DMS79 treated with DMSO at 0.1 percent for 48 hours (cell line): ENCODE data around the gene CLMN.

ENCODE experiments used
- DNase-seq: peaks from one replicate; lab custom pipeline; 2025; lab: John Stamatoyannopoulos, UW

The CLMN gene

GRCh38 chr14:95304342-95304741 is 15.4 kb downstream of the CLMN start:
- DNase-seq = no peak

DNA sequence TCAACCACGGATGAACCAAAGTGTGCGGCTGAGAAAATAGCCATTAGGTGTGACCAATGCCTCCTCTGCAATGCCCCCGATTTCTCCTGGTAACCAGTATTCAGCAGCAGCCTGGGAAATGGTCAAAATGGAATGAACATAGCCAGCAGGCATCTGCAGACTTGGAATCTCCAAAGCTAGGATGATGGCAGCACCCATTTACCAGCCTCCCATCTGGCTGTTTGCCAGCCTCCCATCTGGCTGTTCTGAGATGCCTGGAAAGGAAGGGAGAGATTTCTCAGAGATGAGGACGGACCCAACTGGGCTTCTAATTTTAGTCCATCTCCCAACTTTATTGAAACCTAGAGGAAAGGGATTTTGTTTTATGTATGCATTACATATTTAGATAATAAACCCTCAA is 16.2 kb downstream of the CLMN start:
- DNase-seq = no peak

DNA sequence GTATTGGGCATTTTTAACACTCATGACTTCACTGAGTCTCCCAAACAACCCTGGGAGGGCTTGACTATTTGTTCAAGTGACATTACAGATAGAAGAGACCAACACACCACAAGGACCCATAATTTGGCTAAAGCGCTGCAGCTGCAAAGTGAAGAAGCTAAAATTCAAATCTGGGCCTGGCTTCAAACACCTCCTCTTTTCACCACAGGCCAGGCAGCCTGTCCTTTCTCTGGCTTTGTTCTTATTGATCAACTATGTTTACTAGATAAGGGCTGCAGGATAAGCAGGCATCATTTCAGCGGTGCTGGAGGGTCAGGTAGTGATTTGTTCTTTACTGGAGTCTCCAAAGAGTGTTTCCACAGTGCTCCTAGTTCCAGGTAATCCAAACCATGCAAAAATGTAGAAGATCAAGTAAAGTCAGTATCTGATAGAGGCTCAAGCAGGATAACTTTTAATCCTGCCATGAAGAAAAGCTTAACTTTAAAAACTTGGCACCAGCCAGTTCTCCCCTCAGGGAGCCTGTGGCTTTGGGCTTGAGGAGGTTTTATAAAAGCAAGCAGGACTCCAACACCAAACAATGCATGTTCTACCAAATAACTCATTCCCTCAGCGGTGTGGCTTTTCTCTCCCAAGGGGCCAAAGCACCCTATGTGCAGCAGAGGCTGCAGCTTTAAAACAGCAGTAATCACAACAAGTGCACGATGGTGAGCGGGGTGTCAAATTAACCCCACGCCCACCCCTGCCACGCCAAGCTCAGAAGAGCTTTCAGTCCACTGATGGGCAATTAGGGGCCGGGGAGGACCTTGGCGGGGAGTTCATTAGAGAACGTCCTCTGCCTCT is 16.8 kb downstream of the CLMN start:
- no peak for DNase-seq

GRCh38 chr14:95301527-95302187 is 18.1 kb downstream of the CLMN start:
- no peak for DNase-seq

DNA sequence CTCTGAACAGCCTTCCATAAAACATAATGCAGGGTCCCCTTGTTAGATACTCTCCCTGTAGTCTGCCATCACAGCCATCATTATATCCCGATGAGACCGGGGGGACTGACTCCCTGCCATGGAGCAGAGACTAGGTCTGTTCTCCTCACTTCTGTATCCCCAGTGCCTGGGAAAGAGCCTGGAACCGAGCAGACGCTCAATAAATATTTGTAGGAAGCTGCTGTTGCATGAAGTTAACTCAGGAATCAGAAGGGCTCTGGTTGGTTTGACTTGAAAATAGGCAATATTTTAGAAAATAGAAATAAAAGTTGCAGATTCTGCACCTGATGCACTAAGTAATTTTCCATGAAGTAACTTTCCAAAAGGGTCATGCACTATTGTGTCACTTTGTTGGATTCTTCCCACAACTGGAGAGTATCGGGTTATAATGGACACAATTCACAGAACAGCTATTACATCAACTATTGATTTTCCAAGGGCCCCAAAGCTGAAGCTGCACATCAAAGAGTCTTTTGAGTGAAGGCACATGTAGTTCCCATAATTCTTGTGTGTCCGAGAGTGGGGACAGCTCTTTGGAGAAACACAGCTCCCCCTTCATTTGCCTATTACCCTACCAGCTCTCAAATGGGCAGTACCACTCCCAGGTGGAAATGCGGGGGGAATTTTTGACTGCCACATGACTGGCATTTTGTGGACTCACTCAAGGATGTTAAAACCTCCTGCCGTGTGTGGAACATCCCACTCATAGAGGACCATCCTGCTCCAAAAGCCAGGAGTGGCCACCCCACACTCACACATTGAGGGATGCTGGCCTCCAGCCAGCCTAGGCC is 18.8 kb downstream of the CLMN start:
- no peak for DNase-seq

DNA sequence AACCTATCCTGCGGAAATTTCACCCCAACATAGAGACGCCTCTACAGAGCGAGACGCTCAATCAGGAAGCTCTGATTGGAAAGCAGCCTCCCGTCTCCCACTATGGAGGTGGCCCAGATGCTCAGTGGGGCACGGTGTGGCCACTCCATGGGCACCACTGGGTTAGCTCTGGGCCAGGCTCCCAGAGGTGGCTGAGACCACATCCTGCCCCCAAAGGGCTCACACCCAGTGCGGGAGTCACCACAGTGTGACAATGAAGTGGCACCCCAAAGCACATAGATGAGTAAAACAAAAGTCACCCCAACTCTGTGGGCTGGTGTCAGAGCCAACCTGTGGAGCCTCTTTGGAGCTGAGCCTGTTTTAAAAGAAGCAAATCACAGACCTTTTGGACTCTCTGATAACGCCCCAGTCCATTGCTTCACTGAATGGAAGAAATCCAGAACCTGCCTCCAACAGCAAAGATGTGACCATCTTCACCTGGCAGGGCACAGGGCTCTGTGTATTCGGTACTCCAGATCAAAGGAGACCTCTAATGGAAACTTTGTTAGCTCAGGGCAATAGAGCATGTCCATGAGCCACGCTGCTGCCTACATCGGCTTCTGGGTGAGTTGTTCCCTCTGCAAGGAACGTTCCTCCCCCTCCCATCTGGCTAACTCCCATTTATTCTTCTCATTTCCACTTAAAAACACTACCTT is 19.6 kb downstream of the CLMN start:
- peak; percentile 83 for DNase-seq

- no peak for DNase-seq
Measured at GRCh38 chr14:95299271-95299670, 20.4 kb downstream of the CLMN start.

GRCh38 chr14:95297832-95298231 is 21.9 kb downstream of the CLMN start:
- DNase-seq = no peak

GRCh38 chr14:95296966-95297365 is 22.7 kb downstream of the CLMN start:
- no peak for DNase-seq

DNA sequence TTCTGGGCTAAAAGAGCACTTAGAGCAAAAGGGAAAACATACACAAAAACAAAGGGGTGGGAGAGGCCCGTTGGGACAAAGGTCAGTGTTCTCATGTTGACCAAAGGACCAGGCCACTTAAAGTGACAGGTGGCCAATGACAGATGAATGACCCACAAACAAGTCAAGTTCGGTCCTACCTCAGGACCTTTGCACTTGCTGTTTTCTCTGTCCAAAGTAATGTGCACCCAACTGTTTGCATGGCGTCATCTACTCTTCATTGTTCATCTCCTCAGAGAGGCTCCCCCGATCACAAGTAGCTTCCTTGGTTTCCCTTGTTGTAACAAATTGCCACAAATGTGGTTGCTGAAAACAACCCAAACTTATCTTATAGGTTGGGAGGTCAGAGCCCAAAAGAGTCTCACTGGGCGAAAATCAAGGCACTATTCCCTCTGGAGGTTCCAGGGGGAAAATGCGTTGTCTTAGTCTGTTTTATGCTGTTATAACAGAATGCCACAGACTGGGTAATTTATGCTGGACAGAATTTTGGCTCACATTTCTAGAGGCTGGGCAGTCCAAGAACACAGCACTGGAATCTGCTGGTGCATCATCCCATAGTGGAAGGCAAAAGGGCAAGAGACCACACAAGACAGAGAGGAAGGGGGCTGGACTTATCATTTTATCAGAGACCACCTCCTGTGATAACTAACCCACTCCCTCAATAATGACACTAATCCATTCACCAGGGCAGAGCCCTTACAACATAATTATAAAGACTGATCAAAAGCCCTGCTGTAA is 23.9 kb downstream of the CLMN start:
- no peak for DNase-seq

DNA sequence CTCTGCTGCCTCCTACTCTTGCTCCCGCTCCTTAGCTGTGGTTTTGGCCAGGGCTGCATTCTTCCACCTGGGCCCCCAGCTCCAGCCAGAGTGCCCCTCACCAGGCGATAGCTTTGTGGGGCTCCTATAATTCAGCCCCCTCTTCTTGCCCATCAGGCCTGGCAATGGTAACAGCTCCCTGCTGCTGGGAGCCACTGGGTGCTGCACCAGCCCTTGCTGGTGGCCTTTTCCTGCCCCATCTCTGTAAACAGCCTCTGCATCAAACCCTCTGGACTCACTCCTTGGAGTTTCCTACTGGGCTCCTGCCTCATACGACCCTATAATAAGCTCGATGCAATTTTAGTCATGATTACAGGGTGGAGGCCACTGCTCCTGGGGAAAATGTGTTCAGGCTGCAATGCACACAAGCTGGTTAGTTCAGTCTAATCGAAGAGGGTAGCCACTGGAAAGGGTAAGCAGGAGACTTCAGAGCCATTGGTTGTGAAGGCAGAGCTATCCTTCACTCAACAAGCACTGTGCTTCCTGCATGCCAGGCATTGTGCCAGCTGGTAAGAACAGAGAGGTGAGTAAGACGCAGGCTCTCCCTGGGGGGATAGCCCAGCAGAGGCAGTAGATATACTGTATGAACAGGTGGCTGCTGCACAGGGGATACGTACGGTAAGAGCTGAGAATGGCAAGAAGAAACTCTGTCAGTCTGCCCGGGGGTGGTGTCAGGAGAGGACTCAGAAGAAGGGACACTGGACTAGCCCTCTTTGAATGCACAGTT is 24.7 kb downstream of the CLMN start:
- DNase-seq = peak; percentile 43

DNA sequence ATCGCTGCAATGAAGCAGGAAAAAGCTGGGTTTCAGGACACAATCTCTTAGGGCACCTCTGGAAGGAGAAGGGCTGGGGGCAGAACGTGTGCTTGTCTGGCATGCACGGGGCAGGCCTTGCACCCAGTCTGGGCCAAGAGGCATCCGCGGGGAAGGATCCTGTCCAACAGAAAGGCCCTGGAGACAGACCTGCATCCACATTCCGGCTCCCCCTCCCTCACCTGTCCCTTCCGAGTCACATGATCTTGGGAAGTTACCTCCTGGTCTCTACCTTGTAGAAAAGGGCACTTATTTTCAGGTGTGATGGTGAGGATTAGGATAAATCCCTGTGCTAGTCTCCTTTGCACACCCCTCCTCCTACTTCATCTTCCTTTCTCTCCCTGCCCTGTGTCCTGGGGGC is 25.4 kb downstream of the CLMN start:
- DNase-seq = no peak

DNA sequence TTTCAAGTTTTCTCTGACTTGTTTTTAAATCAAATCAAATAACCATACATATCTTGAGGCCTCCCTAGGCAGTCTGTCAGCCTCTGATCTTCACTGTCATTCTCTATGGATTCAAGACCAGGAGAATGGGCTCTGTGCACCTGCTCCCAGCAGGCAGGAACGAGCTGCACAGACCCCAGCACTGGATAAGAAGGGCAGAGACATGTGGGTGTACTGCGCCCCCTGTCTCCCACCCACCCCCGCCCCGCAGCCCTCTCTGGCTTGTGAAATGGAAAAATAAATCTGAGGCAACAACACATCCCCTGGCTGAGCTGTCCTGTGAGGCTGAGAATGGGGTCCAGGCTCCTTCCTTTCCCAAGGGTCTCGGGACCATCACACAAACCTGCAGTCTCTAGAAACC is 26.3 kb downstream of the CLMN start:
- DNase-seq = no peak

GRCh38 chr14:95292660-95293425 is 26.9 kb downstream of the CLMN start:
- no peak for DNase-seq

DNA sequence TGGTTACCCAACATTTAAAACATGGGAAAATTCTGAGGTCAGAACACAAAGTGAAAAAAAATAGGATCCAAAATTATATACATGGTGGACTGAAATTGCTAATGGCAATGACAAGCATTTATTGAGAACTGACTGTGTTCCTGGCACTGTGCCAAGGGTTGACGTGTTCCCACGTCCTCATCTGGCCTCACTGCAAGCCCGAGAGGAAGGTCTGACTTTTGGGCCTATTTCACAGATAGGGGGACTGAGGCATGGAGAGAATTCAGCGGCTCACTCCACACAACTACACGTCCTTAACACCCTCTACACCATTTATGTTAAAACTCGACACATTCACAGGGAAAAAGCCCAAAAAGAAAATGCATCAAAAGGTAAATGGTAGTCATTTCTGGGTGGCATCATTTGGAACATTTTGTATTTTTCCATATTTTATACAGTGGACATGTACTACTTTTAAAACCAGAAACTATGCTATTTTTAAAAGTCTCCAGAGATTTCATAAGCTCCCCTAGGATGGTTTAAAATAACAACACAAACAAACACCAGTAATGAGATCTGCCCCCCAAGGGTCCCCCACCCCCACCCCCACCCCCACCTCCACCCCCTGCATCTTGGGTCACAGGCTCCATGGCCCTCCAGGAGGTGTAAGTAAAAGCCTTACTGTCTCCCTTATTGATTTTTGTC is 27.7 kb downstream of the CLMN start:
- DNase-seq = peak; percentile 24

GRCh38 chr14:95290871-95291431 is 28.8 kb downstream of the CLMN start:
- peak; percentile 69 for DNase-seq

- DNase-seq = no peak
Measured at GRCh38 chr14:95290021-95290420, 29.7 kb downstream of the CLMN start.

GRCh38 chr14:95289323-95290010 is 30.2 kb downstream of the CLMN start:
- DNase-seq = no peak
